HK-2 (cell line): ENCODE measurements around the gene COL9A1.
"Not testable (repeated sequence)": the region's sequence is repeated elsewhere in the genome, so short reads cannot be mapped to it uniquely, and the experiment has no call there.

ENCODE experiments used
- DNase-seq: peaks from one replicate; pipeline ENCODE4 v3.0.0-alpha.2; 2018; ENCODE audit not compliant: unreplicated experiment

Gene COL9A1

DNA sequence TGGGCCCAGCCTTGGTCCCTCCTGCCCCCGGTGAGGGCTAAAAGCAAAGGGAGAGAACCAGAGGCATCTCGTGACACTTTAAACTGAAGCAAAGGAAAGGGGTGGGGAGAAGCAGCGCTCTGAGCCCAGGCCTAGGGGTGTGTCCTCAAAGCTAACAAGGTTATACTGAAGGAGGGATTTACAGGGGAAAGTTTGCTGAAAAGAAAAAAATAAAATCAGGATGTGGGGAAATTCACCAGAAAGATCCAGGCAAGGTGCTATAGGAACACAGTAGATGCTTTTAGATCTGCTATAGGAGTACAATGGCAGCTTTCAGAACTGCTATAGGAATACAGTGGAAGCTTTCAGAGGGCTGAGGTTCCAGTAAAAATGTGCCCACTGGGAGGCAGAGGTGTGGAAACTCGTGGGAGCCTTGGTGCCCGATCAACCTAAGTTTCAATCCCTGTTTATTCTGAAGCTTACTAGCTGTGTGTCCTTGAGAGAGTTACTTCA, at the start of gene COL9A1:
Gene COL9A1 (minus strand): TSS at position 51 of the 492 bp plus-strand sequence. CDS start 160 bp downstream, outside the sequence.
- no peak for DNase-seq

DNA sequence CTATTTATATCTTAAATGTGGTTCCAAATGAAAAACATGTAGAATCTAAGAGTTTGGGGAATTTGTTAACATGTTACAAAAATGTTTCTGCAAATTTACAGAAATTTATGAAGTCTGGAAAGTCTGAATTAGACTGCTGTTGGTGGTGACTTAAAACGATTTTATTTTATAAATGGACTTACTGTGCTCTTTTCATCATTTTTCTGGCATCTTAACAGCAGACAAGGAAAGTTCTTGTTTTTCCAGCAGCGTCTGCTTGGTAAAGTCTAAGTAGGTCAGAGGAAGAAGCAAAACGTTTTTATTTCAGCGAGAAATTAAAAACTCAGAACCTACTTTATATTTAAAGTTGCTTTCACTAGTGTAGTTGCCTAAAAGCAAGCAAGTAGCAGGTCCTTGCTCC, 48.6 kb upstream of the COL9A1 start:
- DNase-seq, result no peak

DNA sequence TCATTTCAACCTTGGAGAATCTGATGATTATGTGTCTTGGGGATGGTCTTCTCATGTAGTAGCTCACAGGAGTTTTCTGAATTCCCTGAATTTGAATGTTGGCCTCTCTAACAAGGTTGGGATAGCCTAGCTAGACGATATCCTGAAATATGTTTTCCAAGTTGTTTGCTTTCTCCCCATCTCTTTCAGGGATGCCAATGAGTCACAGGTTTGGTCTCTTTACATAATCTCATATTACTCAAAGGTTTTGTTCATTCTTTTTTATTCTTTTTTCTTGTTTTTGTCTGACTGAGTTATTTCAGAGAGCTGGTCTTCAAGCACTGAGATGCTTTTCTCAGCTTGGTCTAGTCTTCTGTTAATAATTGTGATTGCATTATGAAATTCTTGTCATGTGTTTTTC, 42.7 kb upstream of the COL9A1 start:
- no peak for DNase-seq

DNA sequence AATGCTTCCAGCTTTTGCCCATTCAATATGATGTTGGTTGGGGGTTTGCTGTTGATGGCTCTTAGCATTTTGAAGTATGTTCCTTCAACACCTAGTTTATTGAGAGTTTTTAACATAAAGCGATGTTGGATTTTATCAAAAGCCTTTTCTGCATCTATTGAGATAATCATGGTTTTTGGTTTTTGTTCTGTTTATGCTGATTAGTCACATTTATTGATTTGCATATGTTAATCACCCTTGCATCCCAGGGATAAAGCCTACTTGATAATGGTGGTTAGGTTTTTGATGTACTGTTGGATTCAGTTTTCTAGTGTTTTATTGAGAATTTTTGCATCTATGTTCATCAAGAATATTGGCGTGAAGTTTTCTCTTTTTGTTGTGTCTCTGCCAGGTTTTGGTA, 40.4 kb upstream of the COL9A1 start:
- DNase-seq, result no peak

DNA sequence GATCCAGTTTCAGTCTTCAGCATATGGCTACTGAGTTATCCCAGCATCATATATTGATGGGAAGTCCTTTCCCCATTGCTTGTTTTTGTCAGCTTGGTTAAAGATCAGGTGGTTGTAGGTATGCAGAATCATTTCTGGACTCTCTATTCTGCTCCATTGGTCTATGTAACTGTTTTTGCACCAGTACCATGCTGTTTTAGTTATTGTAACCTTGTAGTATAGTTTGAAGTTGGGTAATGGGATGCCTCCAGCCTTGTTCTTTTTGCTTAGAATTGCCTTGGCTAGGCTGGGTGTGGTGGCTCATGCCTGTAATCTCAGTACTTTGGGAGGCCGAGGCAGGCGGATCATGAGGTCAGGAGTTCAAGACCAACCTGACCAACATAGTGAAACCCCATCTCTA, 36.9 kb upstream of the COL9A1 start:
- DNase-seq, result not testable (repeated sequence)

DNA sequence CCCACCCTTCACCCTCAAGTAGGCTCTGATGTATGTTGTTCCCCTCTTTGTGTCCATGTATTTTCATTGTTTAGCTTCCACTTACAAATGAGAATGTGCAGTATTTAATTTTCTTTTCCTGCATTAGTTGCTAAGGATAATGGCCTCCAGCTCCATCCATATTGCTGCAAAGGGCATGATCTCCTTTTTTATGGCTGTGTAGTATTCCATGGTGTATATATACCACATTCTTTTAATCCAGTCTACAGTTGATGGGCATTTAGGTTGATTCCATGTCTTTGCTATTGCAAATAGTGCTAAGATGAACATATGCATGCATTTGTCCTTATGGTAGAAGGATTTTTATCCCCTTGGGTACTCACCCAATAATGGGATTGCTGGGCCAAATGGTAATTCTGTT, 35.9 kb upstream of the COL9A1 start:
- DNase-seq, result no peak

DNA sequence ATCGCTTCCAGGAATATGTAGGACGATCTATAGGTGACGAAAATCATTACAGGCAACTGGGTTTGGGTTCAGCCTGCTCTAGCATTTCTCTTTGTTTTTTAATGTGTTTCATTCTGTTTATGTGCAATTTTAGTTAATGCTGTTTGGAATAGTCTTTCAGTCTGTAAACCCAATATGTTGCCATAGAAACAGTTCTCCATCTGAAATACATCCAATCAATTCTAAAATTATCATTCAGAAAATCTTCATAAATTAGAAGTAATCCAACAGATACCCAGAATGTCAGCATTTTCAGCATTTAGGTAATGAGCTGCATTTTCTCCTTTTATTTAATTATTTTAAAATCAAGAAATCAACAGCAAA, 34.8 kb upstream of the COL9A1 start:
- no peak for DNase-seq

DNA sequence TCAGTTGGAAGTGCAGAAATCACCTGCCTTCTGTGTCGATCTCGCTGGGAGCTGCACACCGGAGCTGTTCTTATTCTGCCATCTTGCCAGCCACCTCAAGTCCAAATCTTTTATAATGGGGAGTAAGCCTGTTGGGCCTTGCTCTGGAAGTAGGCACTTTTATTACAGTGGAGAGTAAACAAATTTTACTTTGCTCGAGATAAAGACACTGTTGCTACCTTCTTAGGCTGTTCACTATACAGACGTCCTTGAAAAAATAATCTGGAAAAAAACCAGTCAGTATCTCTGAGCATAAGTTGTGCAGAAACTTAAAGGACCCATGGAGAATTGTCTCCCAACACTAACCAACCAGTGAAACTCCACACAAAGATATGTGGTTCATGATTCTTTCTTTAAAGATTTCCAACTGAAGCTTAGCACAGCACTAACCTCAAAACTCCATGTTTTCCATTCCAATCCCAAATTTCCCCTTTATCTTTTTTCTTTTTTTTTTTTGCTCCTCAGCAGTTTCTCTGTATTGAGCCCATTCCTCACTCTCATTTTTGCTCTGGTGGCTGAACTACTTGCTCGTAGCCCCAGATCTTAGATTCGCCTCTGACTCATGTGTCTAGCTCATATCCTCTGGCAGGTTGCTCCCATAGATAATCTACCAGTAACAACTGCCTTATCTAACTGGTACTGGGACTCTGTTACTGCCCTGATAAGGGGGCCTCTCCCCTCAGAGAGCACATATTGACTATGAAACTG, 34.3 kb upstream of the COL9A1 start:
- DNase-seq, result no peak

DNA sequence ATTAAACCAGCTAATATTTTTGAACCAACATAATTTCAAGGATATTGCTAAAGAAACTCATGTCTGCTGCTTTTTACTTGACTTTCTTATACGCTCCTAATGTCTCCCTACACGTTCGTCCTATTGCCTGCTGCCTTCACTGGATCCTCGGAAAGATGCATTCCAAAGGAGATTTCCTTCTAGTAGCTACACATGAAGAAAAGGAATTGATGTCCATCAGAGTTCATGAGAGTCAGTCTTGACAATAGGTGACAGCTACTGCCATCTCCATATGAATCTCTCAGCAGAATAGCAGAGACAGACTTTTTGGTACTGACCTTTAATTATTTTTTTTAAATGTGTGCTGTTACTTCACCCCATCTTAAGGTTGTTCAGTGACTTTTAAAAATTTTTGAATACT, 24.2 kb upstream of the COL9A1 start:
- no peak for DNase-seq

DNA sequence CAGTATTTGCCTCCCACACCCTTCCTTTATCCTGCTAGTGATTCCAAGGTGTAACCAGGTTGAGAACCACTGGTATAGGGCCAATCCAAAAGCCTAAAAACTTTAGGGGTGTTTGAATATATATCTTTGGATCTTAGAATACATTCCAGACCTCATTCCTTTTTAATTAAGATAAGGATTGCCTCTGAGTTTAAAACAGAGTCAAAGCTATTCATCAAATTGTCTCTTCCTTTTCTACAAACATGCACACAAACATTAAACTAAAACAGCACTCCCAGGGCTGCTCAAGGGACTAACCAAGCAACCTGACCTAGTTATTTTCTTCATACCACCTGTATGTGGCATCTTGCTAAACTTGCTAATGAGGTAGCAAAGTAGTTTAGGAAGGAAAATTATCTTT, 22.1 kb upstream of the COL9A1 start:
- DNase-seq, result no peak

DNA sequence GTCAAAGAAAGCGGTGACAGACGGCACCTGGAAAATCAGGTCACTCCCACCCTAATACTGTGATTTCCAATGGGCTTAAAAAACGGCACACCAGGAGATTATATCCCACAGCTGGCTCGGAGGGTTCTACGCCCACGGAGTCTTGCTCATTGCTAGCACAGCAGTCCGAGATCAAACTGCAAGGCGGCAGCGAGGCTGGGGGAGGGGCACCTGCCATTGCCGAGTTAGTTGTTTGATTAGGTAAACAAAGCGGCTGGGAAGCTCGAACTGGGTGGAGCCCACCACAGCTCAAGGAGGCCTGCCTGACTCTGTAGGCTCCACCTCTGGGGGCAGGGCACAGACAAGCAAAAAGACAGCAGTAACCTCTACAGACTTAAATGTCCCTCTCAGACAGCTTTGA, 14.9 kb upstream of the COL9A1 start:
- DNase-seq, result not testable (repeated sequence)

DNA sequence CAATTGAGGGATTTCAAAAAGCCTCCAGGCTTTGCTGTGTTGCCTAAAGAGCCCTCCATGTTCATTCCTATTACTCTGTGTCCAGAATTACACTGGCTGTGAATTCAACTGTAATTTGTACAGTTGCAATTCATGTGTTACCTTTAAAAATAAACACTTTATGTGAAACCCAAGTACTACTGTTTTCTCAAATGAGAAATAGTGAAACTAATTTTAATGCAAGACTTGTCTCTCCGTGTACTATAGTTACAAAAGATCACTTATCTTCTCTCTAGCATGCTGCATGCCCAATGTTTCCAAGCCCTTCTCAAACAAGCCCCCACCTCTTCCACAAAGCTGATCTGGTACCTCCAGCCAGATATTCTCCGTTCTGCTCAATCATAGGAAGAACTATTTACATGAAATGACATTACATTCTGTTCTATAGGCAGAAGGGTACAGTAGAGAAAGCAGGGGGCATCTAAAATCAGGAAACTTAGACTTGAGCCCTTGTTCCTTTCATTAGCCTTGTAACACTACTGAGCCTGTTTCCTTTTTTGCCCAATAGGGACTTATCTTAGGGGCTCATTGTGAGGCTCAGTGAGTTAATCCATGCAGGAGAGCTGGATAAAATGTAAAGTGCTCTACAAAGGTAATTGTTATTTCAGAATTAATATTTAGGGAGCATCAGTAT, 12.3 kb upstream of the COL9A1 start:
- no peak for DNase-seq

DNA sequence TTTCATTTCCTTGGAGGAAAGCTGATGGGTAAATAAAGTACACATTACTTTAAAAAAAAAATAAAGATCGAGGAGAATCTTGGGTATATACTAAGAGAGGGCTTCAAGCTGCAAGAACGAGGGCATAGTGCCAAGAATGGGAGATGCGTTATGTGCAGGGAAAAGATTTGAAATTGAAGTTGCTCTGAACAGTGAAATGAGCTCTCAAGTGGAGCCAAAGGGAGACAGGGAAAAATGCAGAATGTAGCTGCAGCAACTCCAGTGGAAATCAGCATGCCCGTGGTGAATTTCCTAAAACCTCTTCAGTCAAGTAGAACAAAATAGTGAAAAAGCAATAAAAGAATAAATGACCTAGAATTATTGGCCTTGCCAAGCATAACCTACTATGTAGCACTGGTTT, 11.4 kb upstream of the COL9A1 start:
- no peak for DNase-seq

DNA sequence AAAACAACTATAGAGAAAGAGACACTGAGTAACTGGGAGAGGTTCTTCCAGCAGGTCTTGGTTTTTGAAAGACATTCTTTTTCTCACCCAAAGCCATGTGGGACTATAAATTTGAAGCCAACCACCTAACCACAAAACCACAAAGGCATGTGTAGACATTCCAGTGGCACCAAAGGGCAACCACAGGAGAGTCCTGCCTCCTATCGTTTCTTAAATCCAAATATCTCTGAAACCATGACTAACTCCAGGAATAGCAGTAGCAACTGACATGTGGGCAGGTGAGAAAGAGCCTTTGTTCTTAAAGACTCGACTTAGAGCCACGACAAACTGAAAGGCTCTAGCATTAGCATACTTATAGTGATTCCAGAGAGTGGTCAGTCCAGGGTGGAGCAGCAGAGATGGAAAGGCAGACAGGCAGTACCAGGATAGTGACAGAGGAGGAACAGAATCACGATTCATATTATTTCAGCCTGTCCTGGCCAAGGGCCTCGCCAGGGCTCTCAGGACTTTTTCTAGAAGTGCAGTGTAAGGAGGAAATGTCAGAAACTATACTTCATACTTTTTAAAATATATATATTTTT, 9.4 kb upstream of the COL9A1 start:
- DNase-seq, result peak; percentile 69

DNA sequence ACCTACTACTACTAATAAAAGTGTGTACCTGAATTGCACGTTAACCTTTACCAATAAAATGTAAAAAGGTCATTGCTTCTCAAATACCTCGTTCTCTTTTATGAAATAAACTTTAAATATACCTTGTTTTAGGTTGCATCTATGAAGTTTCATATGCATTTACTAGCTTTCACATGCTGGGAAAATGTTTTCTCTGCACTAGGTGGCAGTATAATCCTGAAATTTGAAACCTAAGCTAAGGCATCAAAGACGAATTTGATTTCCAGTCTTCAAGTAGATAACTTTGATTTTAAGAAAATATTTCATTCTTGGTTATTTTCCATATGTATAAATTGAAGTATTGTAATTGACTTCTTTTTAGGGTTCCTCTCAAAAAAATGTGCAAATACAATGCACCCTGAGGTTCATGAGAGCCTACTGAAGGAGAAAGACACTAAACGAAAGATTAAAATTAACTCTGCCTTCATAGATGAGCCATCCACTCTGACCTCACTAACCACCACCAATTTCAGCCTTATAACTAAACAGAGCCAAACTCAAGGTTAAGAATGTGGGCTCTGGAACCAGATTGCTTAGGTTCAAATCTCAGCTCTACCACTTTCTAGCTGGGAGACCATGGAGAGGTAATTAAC, 7.3 kb upstream of the COL9A1 start:
- no peak for DNase-seq

DNA sequence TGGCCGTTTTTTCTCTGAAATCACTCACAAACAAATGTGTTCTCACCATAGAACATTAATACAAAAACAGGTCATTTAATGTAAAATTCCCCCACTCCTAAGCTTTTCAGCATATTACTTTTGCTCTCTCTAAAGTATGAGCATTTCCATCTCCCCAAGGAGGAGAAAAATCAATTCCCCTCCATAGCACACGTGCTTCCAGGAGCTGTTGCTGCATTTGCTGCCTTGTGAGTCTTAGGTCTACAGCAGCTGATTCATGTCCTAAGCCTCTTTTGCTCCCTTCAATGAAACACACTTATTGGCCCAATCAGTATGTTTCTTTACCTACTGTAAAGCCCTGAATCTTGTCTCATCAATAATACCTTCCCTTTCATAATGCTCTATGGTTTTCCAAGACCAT, 6.4 kb upstream of the COL9A1 start:
- DNase-seq, result no peak

DNA sequence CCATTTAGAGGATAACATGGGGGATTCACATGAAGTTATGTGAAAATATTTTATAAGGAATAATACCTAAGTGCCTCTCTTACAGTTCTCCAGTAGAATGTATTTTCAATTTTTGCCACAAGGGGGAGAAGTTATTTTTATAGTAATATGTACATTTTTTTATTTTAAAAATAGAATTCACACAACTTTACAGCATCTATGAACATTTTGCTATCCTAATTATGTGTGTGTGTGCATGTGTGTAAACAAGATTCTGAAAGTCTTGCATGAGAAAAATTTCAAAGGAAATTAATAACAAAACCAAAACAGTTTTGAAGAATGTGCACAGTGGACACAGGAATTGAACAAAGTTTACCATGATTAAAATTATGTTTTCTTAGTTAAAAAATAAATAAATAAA, 5.3 kb upstream of the COL9A1 start:
- DNase-seq, result not testable (repeated sequence)

DNA sequence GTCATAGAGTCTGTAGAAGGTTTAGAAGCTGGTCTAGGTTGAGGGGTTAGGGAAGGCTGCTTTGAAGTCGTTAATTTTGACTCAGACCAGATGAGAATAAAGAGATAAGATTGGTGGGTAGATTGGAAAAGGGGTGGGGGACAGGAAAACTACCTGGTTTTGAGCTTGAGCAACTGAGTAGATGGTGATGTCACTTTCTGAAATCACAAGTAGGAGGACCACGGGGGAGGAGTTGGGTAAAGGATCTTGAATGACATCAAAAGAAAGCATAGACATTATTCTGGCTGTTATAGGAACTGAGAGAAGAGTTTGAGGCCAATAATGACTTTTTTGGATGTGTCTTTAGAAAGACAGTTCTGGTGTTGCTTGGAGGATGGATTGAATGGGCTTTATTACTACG, 4.1 kb upstream of the COL9A1 start:
- no peak for DNase-seq

DNA sequence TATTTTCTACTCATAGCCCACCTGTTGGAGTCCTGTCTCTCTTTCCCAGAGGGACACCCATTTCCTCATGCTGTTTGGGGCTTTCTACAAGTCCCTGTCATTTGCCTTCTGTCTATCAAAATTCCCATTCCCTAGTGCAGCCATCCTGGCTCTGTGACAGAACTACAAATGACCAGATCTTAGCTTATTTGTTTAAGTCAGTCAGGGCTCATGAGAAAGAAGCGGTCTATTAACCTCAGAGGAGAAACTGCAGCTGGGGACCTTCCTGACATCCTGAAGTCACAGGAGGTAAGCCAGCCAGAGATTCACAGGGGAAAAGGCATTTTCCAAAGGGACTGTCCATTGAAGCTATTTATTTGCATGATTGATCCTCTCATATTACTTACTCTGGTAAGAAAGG, 1.7 kb upstream of the COL9A1 start:
- DNase-seq, result no peak

DNA sequence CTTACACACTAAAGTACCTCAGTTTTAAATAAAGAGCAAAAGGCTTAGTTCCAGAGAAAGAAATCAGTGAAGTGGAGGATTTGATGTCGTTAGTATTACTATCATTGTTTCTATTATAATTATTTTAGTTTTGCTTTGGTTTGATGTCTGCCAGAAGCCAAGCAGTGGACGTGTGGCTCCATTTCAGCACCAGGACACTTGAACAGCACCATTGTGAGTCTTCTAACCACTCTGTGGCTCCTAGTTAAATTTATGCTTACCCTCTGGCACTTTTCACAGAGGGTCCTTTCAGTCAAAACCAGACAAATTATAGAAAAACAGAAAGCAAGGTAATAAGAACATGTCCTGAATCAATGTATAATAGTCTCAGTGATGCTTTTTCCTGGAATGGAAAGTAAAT, 3.4 kb downstream of the COL9A1 start:
- DNase-seq, result no peak

DNA sequence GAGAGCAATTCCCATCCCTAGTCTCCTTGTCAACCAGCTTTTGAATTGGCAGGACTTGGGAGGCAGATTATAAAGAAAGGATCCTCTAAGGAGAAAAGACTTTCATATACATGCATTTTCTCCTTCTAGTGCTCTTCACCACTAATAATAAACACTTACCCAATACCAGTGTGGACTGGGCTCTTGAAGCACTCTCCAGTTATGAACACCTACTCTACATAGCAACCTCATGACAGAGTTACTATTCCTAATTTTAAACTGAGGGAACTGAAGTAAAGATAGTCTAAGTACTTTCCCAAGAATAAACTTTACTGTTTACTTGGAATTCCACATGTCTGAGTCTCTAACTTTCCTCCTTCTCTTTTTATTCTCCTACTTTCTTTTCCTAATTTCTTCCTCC, 4.8 kb downstream of the COL9A1 start:
- no peak for DNase-seq

DNA sequence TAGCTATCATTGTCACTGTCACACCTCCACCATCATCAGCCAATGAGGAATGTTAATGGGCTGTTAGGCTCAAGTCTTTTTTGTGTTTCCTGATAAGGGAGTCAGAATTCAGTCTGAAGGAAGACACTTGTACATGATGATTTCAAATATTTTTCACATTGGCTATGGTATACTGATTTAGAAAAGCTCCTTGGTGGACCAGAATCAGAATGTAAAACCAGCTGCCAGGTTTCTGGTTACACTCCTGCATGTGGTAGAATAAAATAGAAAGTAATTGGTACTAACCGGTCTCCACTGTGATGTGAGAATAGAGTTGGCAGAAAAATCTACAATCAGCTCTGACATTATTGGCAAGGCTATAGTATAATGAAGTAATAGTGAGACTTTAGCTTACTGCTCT, 10.7 kb downstream of the COL9A1 start:
- DNase-seq, result no peak

DNA sequence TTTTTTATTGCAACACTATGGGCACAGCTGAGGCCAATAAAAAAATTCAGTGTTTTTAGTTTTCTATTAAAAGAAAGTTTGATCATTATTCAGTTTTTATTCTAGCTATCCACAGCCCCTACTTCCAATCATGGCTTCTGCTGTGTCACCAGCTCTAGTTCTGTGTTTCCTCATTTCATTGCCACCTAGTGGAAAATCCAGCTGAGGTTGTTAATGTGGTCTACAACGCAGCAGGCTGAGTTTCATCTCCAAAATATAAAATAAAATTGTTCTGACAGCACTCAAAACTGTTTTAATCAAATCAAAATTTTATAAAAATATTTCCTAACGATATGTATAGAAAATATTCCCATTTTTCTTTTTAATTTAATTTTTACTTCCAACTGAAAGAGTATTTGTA, 13.6 kb downstream of the COL9A1 start:
- no peak for DNase-seq
